ENCODE data around the gene BANP. TPM values are rescaled to one million over a fixed set of nuclear protein-coding genes. Genes with fewer than 3 reads are reported as not detected.

BANP gene
- total and polyA plus RNA-seq, 2 of the 8 experiments (the other 6 are each of a cell fraction or from before 2014, with no cell fraction given) = 25.8 to 39.8 TPM

DNA sequence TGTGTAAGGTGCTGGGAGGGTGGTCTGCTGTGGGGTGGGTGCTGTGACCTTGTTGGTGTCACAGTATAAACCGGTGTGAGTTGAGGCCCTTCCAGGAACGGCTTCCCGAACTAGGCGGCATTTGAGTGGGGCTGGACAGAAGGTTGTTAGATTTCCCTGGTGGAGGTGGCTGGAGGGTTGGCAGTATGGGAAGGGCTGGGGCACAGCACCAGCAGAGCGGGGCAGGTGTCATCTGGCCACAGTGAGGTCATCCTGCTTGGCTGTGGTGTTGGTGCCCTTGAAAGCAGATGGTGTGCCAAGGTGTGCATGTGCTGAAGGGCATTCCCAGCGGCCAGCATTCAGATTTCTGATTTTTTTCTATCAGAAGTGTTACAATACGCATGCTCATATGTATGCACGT is 28.1 kb downstream of the BANP start:
- H3K23ac ChIP-seq (ENCODE audit: insufficient read length) = no peak overlapping the region
- no peaks in the 10 kb centered on the region for H3K23me2 ChIP-seq (ENCODE audit: low read depth, low read length)
- H3K79me2 ChIP-seq (ENCODE audit: control insufficient read depth in 1 of 2, insufficient read depth in 2 of 2, low read length in 2 of 2) = peaks cover 0 to 20% of the 10 kb centered on the region in 2 experiments; a peak in 2 of 4 replicates
- no peak overlapping the region for H4K8ac ChIP-seq (ENCODE audit: extremely low read depth, insufficient read depth, low read length)
- H4K20me1 ChIP-seq (replicated peaks in 1 of 2; ENCODE audit: control insufficient read depth in 1 of 2, insufficient read depth in 2 of 2, low read length in 2 of 2) = no peaks in the 10 kb centered on the region
- TF ChIP-seq SUZ12 (IDR thresholded peaks at IDR 0.05; ENCODE audit: low read length) (no peak), SP1 (IDR thresholded peaks at IDR 0.05; ENCODE audit: low read depth, low read length) (no peak), HDAC2 (IDR thresholded peaks at IDR 0.05; ENCODE audit: borderline replicate concordance in 1 of 2, low read depth in 2 of 2, low read length in 2 of 2) (no peak), BRCA1 (IDR thresholded peaks at IDR 0.05; ENCODE audit: low read depth, low read length) (no peak), POU5F1 (IDR thresholded peaks at IDR 0.05; ENCODE audit: low read depth, low read length) (no peak), SIX5 (IDR thresholded peaks at IDR 0.05; ENCODE audit: low read depth, low read length) (no peak), SIRT6 (IDR thresholded peaks at IDR 0.05; ENCODE audit: low read length) (no peak), POLR2A (IDR thresholded peaks at IDR 0.05; ENCODE audit: control extremely low read depth in 1 of 2, low read depth in 2 of 2, low read length in 2 of 2) (no peak), TAF7 (optimal IDR thresholded peaks at IDR 0.05; ENCODE audit: borderline replicate concordance, low read depth, low read length) (no peak), SAP30 (IDR thresholded peaks at IDR 0.05; ENCODE audit: insufficient read depth, insufficient replicate concordance, low read length) (no peak)
- TF ChIP-seq, protein P1, sequence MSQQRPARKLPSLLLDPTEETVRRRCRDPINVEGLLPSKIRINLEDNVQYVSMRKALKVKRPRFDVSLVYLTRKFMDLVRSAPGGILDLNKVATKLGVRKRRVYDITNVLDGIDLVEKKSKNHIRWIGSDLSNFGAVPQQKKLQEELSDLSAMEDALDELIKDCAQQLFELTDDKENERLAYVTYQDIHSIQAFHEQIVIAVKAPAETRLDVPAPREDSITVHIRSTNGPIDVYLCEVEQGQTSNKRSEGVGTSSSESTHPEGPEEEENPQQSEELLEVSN (IDR thresholded peaks at IDR 0.05) = no peak
- no peaks in the 10 kb centered on the region for H3K9me3 ChIP-seq (ENCODE audit: insufficient read depth in 2 of 2, low read depth in 1 of 2, low read length in 1 of 2)
- no peak overlapping the region for H3K4me3 ChIP-seq (ENCODE audit: extremely low read depth in 1 of 4, insufficient read depth in 2 of 4, low read depth in 3 of 4, low read length in 4 of 4)
- CTCF ChIA-PET (ENCODE audit: partially characterized antibody) = no interaction called here
- no peak overlapping the region for H3K27ac ChIP-seq (ENCODE audit: low read depth, low read length)
- H2BK12ac ChIP-seq (ENCODE audit: low read depth, low read length) = no peak overlapping the region
- H3K4me2 ChIP-seq (ENCODE audit: insufficient read depth in 1 of 2, low read depth in 2 of 2, low read length in 2 of 2) = no peak overlapping the region
- H3K79me1 ChIP-seq (ENCODE audit: low read depth, low read length) = peaks cover 7% of the 10 kb centered on the region
- no peak overlapping the region for H2BK5ac ChIP-seq (ENCODE audit: low read depth, low read length)
- H3K4me1 ChIP-seq (replicated peaks in 1 of 4; ENCODE audit: control insufficient read depth in 3 of 4, insufficient read depth in 4 of 4, low read length in 3 of 4) = no peaks in the 10 kb centered on the region
- H3K56ac ChIP-seq (replicated peaks; ENCODE audit: insufficient read length, low read depth, low read length) = no peak overlapping the region
- H3K14ac ChIP-seq (ENCODE audit: insufficient read length) = no peak overlapping the region
- no peak overlapping the region for H4K5ac ChIP-seq (ENCODE audit: insufficient read length, low read depth, low read length)
- H2AFZ ChIP-seq (ENCODE audit: low read length) = no peak overlapping the region
- H2AK5ac ChIP-seq (ENCODE audit: low read depth, low read length) = no peak overlapping the region
- H2BK120ac ChIP-seq (replicated peaks; ENCODE audit: low read depth, low read length) = no peak overlapping the region
- 0 out of 7 replicates have a peak overlapping the region, but pooled peaks of 1 of the 4 experiments have one; percentile 24 for H3K9ac ChIP-seq (replicated peaks in 1 of 4; ENCODE audit: extremely low read depth in 1 of 4, low read depth in 3 of 4, low read length in 3 of 4)
- POLR2A ChIA-PET (ENCODE audit: partially characterized antibody) = no interaction called here
- FAIRE-seq (no peak), DNase-seq (ENCODE audit: low read depth in 1 of 2, low spot score in 2 of 2) (no peak)
- no peak overlapping the region for H3K4ac ChIP-seq (replicated peaks; ENCODE audit: insufficient read length, low read depth, low read length)
- no peak overlapping the region for H3K18ac ChIP-seq (ENCODE audit: extremely low read depth, low read length)
- peaks cover 0 to 8% (median 3%) of the 10 kb centered on the region in 4 experiments; a peak in 3 of 8 replicates for H3K36me3 ChIP-seq (ENCODE audit: control insufficient read depth in 2 of 4, insufficient read depth in 4 of 4, low read length in 3 of 4)
- no peak overlapping the region for H4K91ac ChIP-seq (replicated peaks; ENCODE audit: insufficient read length, low read length)
- H3K27me3 ChIP-seq (replicated peaks in 1 of 4; ENCODE audit: control insufficient read depth in 3 of 4, extremely low read depth in 1 of 4, insufficient read depth in 3 of 4, low read length in 3 of 4) = no peaks in the 10 kb centered on the region
- H2BK15ac ChIP-seq (ENCODE audit: low read length) = no peak overlapping the region
- H2BK20ac ChIP-seq (ENCODE audit: low read length) = no peak overlapping the region
- 95% methylated on average over 8 of the region's 8 CpGs; no CpG with 5 or more reads in 1 of the 2 experiments for WGBS, 2 experiments (ENCODE audit: extremely low coverage in 1 of 2, insufficient coverage in 1 of 2, insufficient read length in 1 of 2, insufficient replicate concordance in 2 of 2, low coverage in 1 of 2, low lambda C conversion rate in 2 of 2, missing lambda C conversion rate in 1 of 2)
